Head of caudate nucleus (tissue), 42 donors: ENCODE data around the gene GTF3C5.
A peak's percentile ranks its signal among the peaks of the same experiment; 100 is the strongest.
"Not testable (repeated sequence)": the region's sequence is repeated elsewhere in the genome, so short reads cannot be mapped to it uniquely, and the experiment has no call there.

ENCODE experiments used
- DNase-seq, 42 donors: peaks; one replicate each; pipeline versions ENCODE4 v3.0.0 to v3.0.0-alpha.2; 2020 to 2021; ENCODE audit warnings: mixed read lengths in 7 of 42
- intact Hi-C: fragments of 100-400 bp; cut with DNase I; formaldehyde crosslinking; loops from one replicate; pipeline ENCODE4 v1.15.0; 2022

The GTF3C5 gene, protein sequence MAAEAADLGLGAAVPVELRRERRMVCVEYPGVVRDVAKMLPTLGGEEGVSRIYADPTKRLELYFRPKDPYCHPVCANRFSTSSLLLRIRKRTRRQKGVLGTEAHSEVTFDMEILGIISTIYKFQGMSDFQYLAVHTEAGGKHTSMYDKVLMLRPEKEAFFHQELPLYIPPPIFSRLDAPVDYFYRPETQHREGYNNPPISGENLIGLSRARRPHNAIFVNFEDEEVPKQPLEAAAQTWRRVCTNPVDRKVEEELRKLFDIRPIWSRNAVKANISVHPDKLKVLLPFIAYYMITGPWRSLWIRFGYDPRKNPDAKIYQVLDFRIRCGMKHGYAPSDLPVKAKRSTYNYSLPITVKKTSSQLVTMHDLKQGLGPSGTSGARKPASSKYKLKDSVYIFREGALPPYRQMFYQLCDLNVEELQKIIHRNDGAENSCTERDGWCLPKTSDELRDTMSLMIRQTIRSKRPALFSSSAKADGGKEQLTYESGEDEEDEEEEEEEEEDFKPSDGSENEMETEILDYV

GRCh38 chr9:133030317-133031129 lies at the start of gene GTF3C5:
Gene GTF3C5 (plus strand): TSS chr9:133030997. CDS start chr9:133031012, 15 bp downstream.
- DNase-seq = peak; percentile 90 to 98 (median 96)
- intact Hi-C loops = no loop called here

DNA sequence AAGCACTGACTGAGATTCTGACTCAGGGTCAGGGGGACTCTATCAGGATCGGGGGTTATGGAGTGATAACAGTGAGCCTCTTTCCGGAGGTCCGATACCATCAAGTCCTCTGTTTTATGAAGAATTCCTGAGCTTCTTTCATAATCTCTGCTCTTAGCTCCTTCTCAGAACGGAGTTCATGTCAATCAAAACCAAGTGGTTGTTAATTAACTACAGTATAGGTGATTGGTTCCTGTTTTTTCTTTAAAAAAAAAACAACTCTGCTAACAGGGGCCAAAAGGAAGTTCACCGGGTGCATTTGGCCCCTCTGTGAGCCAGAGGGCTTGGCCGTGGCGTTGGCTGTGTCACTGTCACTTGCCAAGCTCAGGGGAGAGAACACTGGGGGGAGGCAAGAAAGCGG lies 48.3 kb upstream of the GTF3C5 start:
- DNase-seq = no peak
- intact Hi-C loops = no loop called here

DNA sequence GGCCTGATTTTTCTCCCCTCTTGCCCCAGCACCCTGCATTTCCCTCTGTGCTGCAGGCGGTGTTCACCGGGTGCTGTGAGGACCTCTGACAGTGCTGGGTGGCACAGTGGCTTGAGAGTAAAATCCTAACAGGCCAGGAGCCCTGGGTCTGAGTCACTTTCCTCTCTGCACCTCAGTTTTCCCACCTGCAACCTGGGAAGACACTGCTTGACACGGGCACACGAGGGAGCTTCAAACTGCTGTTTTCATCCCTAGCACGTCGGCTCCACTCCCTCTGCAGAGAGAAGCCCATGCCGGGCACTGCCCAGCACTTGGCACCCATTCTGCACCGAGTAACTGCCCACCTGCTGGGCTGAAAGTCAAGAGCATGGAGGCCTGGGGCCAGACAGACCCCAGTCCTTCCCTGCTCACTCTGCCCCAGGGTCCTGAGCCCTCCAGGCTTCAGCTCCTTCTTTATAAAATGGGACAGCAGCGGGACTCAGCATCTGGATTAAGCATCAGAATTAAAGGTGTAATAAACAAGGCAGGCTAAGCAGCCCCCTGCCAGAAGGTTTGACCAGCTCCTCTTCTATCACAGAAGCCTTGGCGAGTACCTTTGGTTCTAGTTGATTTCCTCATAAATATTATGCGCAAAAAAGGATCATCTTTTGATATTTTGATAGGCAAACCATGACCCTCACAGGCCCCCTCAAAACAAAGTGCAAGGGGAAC lies 47.2 kb upstream of the GTF3C5 start:
- no peak for DNase-seq
- intact Hi-C loops = no loop called here

GRCh38 chr9:132984202-132985070 lies 46.4 kb upstream of the GTF3C5 start:
- intact Hi-C loops = no loop called here
- DNase-seq = no peak

DNA sequence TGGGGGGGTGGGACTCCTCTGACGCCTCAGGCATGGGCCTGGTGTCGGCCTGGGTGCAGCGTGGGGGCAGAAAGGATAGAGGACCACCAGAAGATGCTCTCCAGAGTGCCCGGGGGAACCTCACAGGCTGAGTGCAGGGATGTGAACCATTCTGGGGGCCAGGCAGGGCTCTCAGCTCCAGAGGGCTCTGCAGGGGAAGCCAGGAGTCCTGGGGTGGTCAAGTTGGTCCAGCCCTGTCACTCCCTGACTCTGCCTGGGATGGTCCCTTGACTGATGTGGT lies 45.8 kb upstream of the GTF3C5 start:
- intact Hi-C loops = no loop called here

DNA sequence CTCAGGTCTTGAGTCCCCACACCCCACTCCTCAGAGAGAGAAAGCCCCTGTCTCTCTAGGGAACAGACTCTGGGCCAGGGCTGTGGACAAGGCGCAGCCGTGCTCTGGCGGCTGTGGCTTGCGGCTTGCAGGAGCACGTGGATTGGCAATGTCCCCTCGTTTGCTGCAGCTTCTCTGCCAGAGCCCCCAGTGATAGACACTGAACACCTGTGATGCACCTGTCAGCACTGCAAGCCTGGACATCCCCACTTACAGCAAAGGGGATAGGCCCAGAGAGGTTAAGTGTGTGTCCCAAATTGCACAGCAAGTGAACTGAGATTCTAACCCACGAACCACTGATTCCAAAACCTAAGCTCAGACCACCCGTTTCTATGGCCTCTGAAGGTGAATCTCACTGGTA lies 45.3 kb upstream of the GTF3C5 start:
- intact Hi-C loops = no loop called here
- DNase-seq = no peak

More for the DNA sequence above, 45.8 kb upstream of the GTF3C5 start:
- no peak for DNase-seq

DNA sequence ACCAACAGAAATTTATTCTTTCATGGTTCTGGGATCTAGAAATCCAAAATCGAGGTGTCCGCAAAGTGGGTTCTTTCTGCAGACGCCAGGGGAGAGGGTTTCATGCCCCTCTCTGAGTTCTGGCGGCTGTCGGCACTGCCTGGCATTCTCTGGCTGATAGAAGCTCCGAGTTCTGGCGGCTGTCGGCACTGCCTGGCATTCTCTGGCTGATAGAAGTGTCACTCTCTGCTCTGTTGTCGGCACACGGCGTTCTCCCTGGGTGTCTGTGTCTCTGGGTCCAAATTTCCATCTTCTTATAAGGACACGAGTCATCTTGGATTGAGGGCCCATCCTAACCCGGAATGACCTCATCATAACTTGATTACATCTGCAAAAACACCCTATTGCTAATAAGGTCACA lies 44.7 kb upstream of the GTF3C5 start:
- no peak for DNase-seq
- intact Hi-C loops = no loop called here

DNA sequence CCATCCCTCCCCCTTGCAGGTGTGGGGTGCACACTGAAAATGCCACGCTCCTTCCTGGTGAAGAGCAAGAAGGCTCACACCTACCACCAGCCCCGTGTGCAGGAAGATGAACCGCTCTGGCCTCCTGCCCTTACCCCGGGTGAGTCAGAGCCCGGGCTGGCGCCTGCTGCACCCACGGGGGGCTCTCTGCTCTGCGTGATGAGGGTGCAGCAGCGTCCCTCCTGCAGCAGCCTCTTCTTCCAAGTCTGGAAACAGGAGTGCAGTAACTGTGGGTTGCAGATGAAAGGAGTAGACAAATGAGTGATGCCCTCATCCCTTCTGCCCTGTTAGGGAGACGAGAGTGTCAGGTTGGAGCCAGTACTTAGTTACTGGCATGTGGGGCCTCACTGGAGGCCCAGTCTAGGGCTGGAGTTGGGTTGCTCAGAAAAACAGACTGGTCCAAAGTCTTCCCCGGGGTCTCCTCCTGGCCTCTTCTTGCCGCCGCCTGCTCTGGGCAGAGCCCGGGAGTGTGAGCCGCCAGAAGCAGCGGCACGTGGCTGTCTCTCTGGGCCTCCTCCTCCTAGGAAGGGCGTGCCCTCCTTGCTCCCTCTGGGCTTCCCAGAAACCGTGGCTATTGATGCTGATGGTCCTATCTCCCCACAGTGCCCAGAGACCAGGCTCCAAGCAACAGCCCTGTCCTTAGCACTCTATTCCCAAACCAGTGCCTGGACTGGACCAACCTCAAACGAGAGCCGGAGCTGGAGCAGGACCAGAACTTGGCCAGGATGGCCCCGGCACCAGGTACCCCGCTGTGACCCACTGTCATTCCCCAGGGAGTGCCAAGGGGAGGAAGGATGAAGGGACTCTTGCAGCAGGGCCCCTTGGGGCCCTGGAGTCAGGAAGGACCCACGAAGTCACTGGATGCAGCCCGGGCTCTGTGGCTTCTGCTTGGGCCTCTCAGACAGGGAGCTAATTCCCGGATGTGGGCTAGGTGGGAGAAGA lies 43.9 kb upstream of the GTF3C5 start:
- DNase-seq = no peak
- intact Hi-C loops = no loop called here

DNA sequence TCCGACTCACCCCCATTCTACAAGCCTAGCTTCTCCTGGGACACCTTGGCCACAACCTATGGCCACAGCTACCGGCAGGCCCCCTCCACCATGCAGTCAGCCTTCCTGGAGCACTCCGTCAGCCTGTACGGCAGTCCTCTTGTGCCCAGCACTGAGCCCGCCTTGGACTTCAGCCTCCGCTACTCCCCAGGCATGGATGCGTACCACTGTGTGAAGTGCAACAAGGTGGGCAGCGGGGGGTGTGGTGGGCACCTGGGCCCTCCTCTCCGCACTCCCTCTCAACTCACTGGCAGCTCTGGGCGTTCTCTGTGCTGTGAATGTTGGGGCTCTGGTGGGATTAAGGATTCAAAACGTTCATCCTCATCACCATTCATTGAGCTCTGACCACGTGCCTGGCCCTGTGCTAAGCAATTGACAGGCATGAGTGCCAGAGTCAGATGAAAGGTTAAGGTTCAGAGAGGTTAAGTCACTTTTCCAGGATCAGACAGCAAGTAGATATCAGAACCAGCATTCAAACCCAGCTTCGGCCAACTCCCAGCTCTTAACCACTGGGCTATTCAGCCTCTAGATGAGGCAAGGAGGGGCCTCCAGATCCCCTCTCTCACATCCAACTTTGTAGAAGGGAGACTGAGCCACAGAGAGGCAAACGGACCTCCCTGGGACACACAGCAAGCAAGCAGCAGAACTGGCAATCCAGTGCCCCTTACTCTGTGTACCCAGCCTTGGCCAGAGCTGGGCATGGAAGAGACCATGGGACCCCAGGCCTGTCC lies 42.4 kb upstream of the GTF3C5 start:
- intact Hi-C loops = no loop called here
- no peak for DNase-seq

- intact Hi-C loops = no loop called here
- DNase-seq = no peak
These were observed 41.8 kb upstream of the GTF3C5 start for GRCh38 chr9:132989014-132989310.

GRCh38 chr9:132989414-132989996 lies 41.3 kb upstream of the GTF3C5 start:
- DNase-seq = no peak
- intact Hi-C loops = no loop called here

DNA sequence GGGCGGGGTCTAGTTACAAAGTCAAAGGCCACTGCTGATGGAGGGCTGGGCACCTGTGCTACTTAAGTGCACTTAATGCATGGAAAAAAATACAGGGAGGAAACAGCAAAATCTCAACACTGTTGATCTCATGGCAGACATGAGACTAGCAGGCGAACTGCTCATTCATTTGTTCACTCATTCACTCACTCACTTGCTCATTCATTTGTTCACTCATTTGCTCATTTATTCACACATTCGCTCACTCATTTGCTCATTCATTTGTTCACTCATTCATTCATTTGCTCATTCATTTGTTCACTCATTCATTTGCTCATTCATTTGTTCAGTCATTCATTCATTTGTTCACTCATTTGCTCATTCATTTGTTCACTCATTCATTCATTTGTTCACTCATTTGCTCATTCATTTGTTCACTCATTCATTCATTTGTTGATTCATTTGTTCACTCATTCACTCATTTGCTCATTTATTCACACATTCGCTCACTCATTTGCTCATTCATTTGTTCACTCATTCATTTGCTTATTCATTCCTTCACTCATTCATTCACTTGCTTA lies 40.7 kb upstream of the GTF3C5 start:
- DNase-seq, intact Hi-C loops: not testable (repeated sequence)

GRCh38 chr9:132990781-132991180 lies 40.0 kb upstream of the GTF3C5 start:
- intact Hi-C loops = no loop called here
- DNase-seq = no peak

DNA sequence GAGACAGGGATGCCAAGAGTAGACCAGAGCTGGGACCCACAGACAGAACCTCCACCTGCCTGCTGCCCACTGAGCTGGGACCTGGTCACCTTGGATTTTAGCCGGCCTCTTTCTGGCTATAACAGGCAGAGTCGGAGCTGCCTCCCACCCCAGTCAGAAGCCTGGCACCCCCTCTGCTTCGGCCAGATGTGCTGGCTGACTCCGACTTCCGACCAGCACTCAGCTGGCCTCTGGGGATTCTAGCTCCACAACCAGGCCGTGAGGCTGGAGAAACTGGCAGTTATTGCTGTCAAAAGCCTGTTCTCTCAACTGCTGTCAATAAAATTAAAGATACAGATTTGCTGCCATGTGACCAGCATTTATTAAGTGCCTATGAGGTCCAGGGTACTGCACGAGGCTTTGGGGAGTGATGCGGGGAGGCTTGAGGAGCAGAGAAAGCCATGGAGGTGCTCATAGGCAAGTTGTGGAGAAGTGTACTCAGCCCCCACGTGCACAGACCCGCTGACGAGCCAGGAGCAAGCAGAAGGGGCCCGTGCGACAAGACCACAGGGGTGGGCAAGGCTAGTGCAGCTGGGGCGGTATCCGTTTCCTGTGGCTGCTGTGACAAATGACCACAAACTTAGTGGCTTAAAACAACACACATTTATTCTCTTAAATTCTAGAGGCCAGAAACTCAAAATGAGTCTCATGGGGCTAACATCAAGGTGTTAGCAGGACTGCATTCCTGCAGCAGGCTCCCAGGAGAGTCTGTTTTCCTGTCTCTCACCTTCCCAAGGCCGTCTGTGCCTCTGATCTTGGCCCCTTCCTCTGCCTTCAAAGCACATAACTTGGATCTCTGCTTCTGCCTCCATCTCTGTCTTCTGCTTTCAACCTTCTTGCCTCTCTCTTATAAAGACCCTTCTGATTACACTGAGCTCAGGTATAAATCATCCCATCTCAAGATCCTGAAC lies 39.2 kb upstream of the GTF3C5 start:
- DNase-seq = no peak
- intact Hi-C loops = no loop called here

- no peak for DNase-seq
- intact Hi-C loops = no loop called here
These were observed 37.3 kb upstream of the GTF3C5 start for GRCh38 chr9:132993511-132993939.
